COLO668 (cell line): ENCODE results near the gene SNTG2.
A peak's percentile ranks its signal among the peaks of the same experiment; 100 is the strongest.
"Not testable (repeated sequence)": the region's sequence is repeated elsewhere in the genome, so short reads cannot be mapped to it uniquely, and the experiment has no call there.

ENCODE experiments used
- DNase-seq: peaks from one replicate; lab custom pipeline; 2025; ENCODE audit not compliant: unreplicated experiment; lab: John Stamatoyannopoulos, UW

The SNTG2 gene

DNA sequence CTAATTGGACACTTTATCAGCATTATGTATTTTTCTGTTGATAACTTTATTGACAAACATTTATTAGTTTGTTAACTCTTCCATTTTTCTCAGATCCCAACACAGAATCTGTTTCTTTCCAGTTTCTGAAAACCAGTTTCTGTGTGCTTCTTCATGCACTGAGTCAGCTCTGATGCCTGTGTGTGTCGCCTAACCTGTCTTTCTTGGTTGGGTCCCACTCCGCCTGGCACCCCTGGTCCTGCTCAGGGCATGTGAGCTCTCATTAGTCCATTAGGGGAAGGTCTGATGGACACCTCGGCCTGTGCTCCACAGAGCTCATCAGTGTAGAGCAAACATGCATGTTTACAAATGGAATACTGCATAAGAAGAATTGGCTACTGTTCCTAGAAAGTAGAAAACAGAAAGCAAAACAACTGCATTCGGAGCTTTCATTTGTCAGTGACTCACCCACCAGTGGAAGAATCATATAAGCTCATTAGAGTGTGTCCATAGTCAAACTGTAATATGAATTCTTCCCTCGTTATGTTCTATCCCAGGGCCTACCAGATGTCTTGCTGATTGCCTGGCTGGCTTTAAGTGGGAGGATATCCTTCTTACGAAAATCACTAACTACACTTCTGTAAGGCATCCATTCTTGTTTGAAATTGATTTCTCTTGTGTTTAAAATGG, 137.7 kb downstream of the SNTG2 start:
- no peak for DNase-seq

DNA sequence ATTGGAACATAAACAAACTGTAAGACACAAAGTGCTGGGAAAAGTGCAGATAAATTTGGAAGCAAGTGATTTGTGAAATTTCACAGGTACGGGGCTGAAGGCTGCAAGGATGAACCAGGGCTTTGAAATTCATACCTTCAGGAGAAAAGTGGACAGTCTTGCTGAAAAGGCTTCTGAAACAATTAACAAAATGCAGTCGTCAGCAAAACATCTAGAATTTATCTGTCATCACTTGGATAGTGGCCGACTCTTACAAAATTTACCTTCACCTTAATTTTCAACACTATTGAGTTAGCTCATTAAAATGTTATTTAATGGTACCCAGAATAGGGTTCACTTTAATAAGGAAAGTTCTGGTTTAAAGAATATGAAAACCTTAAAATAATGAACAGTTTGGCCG, 138.3 kb downstream of the SNTG2 start:
- no peak for DNase-seq

DNA sequence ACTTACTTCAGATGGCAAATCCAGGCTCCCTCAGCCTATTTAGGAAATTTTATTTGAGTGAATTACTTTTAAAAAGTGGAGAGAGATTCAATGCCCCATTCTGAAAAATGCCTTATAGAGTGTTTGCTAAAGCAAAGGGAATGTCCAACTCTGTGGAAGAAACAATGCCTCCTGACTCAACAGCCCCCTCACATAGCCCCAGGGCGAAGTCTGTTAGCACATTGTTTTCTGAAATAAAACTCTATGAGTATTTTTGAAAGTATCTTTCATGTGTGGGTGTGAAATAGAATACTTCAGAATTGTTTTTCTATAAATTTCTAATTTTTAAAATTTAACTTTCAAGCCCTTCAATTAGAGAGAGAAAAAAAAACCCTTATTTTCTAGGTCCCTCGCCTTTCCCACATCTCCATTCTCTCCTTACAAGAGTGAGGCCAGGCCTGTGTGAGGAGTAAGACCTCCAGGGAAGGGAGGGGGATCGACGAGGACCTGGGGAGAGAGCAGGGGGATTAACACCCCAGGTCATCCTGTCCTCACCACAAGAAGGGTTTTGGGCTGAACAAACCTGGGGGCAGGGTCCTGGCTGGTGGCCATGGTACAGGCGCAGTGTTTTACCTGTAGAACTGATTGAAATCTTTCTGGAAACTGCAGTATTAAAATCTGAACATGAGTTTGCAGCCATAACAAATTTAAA, 141.4 kb downstream of the SNTG2 start:
- DNase-seq, result no peak

DNA sequence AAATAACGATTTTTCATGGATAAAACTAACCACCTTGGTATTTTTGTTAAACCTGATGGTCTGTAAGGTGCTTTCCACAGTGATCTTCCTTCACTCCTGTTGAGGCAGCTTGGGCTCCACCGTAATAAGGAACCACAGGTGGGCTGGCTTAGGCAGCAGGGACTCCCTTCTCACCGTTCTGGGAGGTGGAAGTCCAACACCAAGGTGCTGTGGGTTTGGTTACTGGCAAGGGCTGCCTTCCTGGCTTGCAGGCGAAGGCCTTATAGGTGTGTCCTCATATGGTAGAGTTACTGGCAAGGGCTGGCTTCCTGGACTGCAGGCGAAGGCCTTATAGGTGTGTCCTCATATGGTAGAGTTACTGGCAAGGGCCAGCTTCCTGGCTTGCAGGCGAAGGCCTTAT, 143.0 kb downstream of the SNTG2 start:
- not testable (repeated sequence) for DNase-seq

DNA sequence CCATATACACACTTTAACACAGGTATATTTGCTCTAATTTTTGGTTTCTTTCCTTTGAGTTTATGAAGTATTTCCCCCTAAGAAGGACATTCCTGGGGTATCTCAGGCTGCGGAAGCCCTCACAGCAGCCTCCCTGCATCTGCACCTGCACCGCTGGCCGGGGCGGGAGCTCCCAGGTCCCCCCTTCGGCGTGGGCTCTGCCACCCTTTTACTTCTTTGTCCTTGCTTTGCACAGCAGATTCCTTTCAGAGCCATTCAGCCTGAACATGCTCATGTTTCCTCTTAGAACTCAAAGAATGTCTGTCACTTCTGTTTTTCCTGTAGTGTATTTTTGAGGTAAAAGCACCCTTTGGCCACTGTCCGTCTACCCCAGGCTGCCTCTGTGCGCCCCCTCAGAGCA, 146.5 kb downstream of the SNTG2 start:
- DNase-seq, result no peak

DNA sequence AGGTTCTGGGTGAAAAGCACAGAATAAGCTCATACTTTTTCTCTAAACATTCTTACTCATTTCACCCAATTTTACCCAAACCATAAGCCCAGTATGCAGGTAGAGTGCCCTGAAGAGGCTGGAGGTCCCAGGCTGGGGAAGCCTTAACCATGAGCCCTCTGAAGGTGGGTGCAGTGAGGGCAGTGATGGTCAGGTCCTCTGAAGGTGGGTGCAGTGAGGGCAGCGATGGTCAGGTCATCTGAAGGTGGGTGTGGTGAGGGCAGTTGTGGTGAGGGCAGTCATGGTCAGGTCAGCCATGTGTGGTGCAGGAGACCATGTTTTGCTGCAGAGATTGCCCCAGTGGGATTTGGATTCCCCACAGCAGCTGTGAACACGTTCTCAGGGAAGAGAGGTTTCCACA, 148.8 kb downstream of the SNTG2 start:
- DNase-seq, result no peak

DNA sequence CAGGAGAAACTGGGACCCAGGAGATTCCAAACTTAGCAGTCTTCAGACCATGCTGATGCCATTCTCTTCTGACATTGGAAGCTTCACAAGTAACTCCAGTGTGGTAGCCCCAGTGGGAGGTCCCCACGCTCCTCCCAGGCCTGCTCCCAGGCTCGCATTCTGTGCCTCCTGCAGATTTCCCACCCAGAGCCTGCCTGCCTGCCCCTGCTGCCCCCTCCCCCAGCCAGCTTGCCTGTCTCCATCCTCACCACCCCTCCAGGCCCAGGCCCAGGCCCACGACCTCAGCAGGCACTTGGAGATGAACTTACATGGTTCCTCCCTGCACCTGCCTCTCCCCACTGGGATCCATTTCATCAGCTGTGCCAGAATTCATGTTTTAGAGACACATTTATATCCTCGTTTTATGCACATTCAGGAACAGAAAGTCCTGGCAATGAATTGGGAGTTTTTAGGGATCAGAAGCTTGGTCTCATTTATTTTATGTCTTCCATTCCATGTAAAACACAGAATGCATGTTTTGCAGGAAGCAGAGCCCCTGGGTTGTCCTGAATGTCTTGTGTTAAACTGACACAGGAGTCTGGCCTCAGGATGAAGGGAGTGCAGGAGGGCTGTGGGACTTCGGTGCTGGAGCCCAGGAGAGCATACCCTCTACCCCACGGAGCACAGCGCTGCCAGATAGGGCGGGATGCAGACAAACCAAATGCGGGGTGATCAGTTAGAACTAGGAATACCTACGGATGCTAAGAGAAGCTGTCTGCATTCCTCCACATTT, 150.5 kb downstream of the SNTG2 start:
- DNase-seq, result no peak

DNA sequence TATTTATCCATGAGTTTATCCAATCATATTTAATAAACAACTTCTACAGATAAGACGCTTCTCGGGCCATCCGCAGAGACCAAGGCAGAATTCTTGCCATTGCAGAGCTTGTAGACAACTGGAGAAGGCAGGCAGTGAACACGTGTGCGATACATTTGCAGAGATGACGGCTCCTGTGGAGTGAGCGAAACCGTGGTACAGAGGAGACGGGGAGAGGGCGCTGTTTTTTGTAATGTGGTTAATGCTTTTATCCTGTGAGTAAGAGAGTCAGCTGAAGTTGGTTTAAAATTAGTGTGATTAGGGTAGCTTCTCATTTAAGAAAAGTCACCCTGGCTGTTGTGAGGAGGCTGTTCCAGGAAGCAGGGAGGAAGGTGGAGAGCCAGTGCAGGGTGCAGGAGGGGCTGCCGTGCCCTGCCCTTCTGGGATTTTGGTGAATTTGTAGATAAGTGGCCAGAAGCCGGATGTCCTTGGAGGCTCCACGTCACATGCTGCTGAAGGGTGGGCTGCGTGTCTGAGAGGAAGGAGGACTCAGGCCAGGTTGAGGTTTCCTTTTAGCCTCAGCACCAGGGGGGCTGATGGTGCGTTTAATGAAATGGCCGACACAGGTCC, 151.4 kb downstream of the SNTG2 start:
- DNase-seq, result no peak

DNA sequence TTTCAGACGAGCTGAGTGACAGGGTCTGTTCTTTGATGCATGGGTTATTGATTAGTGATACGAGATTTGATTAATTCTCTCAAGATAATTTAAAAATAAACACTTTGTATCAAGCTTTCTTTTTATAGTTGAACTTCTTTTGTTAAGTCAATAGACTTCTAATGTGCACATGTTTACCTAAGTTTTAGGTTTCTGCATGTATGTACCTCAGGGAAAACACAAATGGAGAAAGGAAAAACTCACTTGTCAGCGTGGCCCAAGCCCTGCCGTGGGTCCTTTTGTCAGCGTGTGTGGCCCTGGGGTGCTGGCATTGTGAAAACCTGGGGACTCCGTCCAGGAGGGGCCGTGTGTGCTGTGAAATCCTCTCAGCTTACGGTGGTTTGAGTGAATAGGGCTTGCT, 153.7 kb downstream of the SNTG2 start:
- DNase-seq, result no peak

DNA sequence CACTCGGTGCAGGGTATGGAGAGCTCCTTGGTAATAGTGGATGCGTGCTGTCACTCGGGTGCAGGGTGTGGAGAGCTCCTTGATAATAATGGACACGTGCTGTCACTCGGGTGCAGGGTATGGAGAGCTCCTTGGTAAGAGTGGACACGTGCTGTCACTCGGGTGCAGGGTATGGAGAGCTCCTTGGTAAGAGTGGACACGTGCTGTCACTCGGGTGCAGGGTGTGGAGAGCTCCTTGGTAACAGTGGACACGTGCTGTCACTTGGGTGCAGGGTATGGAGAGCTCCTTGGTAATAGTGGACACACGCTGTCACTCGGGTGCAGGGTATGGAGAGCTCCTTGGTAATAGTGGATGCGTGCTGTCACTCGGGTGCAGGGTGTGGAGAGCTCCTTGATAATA, 155.7 kb downstream of the SNTG2 start:
- DNase-seq, result not testable (repeated sequence)

DNA sequence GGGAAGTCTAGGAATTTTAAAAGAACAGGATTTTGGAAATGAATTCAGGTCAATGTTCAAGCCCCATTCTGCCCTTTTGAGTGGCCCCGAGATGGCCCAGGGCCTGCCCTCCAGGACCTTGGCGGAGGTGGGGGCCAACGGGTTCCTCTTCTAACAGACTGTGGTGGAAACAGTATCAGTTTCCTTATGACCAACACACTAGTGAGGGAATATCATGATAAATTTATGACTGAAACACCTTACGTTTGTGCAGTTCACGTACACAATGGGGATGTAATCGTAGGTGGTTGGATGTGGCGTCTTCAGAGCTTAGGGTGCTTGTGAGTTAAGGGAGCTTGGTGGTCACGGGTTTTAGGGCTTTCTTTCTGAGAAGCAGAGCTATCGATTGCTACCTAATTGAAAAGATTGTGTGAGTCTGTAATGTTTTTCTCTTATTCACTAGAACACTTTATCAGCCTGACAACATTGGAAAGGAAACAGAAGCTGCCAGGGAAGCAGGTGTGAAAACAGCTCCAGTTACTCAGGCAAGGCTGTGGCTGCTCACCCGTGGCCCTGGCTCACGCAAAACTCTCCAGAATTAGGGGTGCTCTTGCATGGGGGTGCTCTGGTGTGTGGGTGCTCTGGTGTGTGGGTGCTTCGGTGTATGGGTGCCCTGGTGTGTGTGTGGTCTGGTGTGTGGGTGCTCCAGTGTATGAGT, 165.3 kb downstream of the SNTG2 start:
- DNase-seq, result peak; percentile 43

DNA sequence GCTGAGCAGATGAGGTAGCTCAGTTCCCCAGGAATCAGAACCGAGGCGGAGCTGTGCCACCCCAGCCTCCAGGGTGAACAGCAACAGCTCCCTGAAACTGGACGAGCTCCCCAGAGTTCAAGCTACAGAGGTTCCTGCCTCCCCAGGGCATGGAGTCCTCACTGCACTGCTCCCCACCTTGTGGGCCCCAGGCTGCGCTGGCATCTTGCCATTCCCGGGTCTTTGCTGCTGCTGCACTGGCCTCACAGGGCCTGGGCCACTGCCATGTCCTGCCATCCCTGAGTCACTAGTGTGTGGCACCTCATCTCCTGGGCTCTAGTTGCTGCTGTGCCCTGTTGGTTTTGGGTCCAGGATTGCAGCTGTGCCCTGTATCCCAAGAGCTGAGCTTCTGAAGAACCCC, 166.9 kb downstream of the SNTG2 start:
- DNase-seq, result no peak

DNA sequence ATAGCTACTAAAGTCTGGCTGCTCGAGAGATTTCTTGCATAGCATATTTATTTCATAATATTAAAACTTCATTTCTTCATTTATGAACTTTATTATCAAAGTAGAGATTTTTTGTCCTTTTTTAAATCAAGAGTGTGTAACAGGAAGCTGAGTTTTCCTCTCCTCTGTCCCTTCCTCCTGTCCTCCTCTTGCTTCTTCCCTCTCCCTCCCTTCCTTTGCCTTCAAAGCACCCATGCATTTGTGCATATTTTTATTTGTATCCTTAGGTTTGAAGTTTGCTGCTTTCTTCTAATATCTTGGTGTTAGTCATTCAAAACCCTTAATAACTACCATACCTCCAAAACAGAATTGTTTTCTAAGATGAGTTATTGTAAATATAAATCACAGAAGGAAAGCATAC, 174.6 kb downstream of the SNTG2 start:
- no peak for DNase-seq

DNA sequence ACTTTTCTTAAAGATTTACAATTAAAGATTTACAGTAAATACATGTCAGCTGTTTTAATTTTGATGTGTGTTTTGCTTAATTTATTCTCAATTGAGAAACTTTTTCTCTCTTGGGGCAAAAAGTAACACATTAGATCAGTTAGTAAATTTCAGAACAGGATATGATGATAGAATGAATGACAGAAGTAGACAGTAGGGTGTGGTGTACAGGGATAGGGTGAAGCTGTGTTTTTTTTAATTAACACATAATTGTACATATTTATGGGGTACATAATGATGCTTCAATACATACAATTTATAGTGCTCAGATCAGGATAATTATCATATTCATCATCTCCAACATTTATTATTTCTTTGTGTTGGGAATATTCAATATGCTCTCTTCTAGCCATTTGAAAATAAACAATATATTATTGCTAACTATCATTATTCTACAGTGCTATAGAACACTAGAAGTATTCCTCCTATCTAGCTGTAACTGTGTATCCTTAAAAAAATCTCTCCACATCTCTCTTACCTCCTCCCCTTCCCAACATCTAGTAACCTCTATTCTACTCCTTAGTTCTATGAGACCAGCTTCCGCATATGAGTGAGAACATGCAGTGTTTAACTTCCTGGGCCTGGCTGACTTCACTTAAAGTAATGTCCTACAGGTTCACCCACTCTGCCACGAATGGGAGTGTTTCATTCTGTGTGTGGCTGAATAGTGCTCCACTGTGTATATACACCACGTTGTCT, 175.2 kb downstream of the SNTG2 start:
- DNase-seq, result no peak

DNA sequence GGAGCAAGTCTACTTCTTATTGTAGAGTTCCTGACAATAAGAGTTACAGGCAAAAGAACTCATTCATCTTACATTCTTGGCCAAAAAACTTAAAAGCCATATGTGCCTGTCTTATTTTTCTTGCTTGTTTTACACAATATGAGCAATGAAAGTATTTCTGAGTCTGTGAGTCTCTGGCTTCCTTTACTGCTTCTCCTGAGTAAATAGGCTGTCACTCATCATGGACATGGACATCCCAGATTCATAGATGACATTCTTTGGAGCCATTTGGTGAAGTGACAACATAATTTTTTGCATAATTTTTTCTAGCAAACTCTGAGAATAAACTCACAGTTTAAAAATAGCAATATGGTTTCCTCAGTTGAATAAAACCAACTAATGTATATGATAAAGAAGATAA, 179.3 kb downstream of the SNTG2 start:
- DNase-seq, result no peak

DNA sequence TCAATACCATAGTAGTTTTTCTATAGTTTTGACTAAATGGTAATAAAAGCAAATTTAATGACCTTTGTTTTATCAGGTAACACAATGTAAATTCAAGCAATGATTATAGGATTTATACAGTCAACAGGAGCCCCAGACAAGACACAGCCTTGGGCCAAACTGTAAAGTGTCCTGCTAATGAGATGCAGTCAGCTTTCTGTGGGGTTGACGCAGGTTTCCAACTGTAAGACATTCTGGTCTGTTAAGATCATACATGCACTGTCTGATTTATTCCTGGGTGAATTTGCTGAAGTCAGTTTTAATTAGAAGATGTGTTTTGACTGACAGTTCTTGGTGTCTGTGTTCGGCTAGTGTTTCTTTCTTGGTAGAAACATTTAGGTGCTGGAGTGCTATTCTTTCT, 180.3 kb downstream of the SNTG2 start:
- no peak for DNase-seq

DNA sequence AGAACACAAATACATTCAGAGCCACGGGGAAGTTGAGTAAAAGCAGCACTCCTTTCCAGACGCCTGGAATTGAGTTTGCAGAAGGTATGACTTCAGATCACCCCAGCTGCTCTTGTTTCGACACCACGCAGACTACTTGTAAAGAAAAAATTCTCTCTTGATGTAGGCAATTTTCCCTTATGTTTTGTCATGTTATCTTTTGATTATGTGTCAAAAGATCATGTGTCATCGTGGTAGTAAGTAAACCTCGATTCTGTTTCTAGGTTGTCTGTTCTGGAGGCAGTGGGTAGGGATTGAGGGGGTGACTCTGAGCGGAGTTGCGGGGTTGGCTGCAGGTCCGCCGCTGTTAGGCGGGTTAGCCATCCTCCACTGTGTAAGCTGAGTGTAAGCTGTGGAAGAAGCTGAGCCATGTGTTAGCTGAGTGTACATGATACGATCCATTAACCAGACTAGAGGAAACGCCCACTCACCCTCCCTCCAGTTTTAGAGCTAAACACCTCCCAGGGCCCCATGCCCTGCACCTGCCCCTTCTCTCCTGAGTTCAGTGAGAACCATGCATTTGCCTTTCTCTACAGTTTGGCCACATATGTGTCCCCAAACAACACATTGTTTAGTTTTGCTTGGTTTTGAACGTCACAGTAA, 181.8 kb downstream of the SNTG2 start:
- DNase-seq, result peak; percentile 80

DNA sequence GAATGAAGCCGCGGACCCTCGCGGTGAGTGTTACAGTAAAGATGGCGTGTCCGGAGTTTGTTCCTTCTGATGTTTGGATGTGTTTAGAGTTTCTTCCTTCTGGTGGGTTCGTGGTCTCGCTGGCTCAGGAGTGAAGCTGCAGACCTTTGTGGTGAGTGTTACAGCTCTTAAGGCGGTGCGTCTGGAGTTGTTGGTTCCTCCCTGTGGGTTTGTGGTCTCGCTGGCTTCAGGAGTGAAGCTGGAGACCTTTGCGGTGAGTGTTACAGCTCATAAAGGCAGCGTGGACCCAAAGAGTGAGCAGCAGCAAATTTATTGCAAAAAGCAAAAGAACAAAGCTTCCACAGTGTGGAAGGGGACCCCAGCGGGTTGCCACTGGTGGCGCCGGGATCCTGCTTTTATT, 183.2 kb downstream of the SNTG2 start:
- not testable (repeated sequence) for DNase-seq

DNA sequence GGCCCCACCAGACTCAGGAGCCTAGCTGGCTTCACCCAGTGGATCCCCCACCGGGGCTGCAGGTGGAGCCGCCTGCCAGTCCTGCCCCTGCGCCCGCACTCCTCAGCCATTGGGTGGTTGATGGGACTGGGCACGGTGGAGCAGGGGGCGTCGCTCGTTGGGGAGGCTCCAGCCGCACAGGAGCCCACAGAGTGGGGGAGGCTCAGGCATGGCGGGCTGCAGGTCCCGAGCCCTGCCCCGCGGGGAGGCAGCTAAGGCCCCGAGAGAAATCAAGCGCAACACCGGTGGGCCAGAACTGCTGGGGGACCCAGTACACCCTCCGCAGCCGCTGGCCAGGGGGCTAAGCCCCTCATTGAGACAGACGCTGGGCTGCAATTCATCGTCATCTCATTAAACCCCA, 184.0 kb downstream of the SNTG2 start:
- DNase-seq, result no peak

DNA sequence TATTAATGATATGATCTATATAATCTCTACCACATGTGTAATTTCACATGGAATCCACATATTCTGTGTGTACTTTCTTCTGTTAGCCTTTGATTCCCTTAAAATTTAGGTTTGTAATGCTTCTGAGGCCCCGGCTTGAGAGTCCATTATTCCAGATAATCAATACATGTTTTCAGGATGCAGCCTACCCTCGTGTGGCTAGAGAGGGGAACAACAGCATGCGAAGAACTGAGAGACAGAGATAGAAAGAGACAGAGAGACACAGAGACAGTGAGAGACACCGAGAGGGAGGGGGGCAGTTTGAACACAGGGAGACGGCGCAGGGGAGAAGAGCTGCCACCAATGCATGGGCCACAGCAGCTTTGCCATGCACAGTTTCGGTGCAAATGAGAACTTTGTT, 185.4 kb downstream of the SNTG2 start:
- DNase-seq, result peak; percentile 9
